Activated gamma-delta T cell (primary cell): ENCODE results near the gene DNAJA2.
"Not testable (repeated sequence)": the region's sequence is repeated elsewhere in the genome, so short reads cannot be mapped to it uniquely, and the experiment has no call there.

Experiments used
- DNase-seq: peaks from one replicate; lab custom pipeline; 2025; lab: John Stamatoyannopoulos, UW
- total RNA-seq, 2 donors: gene quantifications; one replicate each; lab custom pipeline; 2026; lab: John Stamatoyannopoulos, UW

DNAJA2 gene
- total RNA-seq: 150 to 151 reads per million in 2 donors

GRCh38 chr16:46973207-46973995, at the start of gene DNAJA2:
Gene DNAJA2, minus strand, starts transcription at chr16:46973674. Its CDS starts 102 bp downstream, at chr16:46973572.
- DNase-seq: peak; percentile 83

- no peak for DNase-seq
These were observed 46.1 kb upstream of the DNAJA2 start for GRCh38 chr16:47019568-47019967.

DNA sequence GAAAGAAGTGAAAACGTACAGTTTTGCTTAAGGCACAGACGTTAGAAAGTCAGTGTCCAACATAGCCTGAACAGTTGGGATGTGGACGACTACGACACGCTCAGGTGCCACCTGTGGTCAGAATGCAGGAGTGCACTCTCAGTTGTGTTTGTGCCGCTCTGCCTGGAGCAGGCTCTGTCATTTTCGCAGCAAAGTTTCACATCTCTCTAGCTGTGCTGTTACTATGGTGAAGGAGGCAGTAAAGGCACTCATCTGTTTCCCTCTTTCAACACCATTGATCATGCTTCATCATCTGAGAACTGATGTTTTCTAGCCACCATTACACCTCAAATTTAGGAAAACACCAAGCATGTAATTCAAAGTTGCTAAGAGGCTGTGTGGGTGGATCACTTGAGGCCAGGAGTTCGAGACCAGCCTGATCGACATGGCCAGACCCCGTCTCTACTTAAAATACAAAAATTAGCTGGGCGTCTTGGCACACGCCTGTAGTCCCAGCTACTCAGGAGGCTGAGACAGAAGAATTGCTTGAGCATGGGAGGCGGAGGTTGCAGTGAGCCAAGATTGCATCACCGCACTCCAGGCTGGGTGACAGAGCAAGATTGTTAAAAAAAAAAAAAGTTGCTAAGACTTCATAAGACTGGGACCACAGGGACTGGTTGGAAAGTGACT, 44.9 kb upstream of the DNAJA2 start:
- no peak for DNase-seq

- no peak for DNase-seq
These were observed 44.2 kb upstream of the DNAJA2 start for GRCh38 chr16:47017636-47018035.

- no peak for DNase-seq
These were observed 43.2 kb upstream of the DNAJA2 start for GRCh38 chr16:47016700-47017133.

DNA sequence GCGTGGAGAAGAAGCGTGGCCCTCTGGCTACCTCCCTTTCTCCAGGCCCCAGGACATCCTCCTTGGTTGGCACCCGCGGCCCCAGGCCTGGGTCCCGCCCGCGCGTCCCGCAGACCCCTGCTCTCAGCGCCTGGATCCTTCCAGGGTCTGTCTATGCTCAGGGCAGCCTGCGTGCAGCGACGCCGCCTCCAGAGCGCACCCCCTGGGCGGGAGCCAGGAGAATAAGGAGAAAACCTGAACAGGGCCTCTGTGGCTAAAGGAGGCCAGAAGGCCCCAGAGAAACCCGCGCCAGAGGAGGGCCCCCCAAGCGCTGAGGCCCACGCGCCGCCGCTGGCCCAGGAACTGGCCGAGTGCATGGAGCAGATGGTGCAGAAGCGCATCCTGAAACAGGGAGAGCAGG, 40.4 kb upstream of the DNAJA2 start:
- DNase-seq: no peak

- no peak for DNase-seq
These were observed 39.7 kb upstream of the DNAJA2 start for GRCh38 chr16:47013172-47013571.

GRCh38 chr16:47010812-47011211, 37.3 kb upstream of the DNAJA2 start:
- DNase-seq: not testable (repeated sequence)

- DNase-seq: no peak
These were observed 35.1 kb upstream of the DNAJA2 start for GRCh38 chr16:47008612-47009011.

DNA sequence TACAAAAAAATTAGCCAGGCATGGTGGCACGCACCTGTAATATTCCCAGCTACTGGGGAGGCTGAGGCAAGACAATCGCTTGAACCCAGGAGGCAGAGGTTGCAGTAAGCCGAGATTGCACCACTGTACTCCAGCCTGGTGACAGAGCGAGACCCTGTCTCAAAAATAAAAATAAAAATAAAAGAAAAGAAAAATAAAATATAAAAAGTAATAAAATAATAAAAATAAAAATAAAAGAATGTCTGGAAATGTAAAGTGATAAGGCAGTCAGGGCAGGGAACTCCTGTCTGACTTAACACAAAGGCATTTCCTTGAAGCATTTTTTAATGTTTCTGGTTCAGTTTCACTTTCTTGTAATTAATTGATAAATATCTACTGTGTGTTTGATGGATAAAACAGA, 34.7 kb upstream of the DNAJA2 start:
- DNase-seq: no peak

DNA sequence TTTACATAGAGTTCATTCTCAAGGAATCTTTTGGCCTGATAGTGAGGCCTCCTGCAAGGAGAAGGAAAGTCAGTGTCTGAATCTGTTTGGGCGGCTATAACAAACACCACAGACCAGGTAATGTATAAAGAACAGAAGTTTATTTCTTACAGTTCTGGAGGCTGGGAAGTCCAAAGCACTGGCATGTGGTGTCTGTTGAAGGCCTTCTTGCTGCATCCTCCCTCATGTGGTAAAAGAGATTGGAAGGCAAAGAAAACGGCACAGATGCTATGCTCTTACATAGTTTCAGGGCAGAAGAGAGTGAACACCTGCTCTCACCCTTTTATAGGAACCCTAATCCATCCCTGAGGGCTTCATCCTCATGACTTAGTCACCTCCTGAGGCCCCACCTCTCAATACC, 31.2 kb upstream of the DNAJA2 start:
- no peak for DNase-seq

- DNase-seq: not testable (repeated sequence)
These were observed 26.6 kb upstream of the DNAJA2 start for GRCh38 chr16:47000066-47000465.

- no peak for DNase-seq
These were observed 24.4 kb upstream of the DNAJA2 start for GRCh38 chr16:46997844-46998243.

DNA sequence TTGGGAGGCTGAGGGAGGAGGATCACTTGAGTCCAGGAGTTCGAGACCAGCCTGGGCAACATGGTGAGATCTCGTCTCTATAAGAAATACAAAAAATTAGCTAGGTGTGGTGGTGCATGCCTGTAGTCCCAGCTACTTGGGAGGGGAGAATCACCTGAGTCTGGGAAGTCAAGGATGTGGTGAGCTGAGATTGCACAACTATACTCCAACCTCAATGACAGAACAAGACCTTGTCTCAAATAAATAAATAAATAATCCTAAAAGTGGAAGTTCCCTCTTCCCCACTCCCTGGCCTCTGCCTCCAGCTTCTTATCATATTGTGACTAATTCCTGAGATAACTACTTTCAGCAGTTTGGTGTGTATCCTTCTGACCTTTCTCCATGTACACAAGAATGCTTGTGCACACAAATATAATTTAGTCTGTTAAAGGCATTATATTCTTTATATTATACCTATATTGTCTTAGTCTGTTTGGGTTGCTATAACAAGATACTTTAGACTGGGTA, 23.5 kb upstream of the DNAJA2 start:
- no peak for DNase-seq

DNA sequence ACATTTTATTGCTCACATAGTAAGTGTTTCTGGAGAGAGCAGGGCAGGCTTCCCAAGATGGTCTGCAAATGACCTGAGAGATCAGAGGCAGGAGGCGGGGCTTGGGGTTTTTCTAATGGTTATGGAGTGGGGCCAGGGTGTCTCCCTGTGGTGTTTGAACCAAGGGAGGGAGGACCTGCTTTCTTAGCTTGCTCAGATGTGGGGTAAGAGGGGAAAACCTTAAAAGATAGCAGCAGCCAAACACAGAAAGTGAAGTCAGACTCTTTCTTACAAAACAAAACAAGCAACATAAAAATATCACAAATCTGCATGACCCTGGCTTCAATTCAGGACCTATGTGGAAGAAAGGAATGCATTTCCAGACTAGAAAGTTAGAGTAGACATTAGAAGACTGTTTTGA, 22.9 kb upstream of the DNAJA2 start:
- DNase-seq: no peak

DNA sequence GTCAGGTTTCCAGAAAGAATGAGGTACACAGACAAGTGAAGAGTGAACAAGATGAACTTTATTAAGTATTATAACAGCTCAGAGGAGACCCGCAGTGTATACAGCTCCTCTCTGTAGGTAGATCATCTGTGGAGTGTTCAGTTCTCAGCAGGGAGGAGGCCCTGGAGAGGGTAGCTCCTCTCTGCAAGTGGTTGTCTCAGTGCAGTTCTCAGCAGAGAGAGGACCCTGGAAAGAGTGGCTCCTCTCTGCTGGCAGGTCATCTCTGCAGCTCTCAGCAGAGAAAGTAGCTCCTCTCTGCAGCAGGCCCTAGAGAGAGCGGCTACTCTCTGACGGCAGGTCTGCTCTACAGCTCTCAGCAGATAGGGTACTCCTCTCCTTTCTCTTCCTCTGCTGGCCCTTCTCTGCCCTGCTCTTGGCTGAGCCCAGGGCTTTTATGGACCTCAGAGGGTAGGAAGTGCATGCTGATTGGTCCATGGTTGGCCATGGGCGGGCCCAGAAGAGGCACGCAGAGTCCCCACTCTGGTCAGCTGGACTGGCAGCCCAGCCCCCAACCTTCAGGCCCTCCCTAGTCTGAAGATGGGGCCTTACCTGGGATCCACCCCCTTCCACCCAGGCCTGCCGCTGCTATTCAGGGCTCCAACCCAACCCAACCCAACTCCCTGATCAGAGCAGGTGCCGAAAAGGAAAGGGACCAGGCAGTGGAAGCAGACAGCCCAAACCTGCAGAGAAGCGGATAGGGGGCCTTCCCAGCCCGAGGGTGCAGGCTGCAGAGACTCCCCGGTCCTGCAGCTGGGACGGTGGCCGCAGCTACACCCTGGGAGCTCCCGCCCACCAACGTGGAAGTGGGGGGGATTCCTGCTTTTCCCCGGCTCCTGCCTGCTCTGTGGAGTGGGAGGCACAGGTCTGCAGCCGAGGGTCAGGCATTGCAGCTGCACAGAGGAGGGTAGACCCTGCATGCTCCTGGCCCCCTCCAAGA, 18.5 kb upstream of the DNAJA2 start:
- DNase-seq: no peak

DNA sequence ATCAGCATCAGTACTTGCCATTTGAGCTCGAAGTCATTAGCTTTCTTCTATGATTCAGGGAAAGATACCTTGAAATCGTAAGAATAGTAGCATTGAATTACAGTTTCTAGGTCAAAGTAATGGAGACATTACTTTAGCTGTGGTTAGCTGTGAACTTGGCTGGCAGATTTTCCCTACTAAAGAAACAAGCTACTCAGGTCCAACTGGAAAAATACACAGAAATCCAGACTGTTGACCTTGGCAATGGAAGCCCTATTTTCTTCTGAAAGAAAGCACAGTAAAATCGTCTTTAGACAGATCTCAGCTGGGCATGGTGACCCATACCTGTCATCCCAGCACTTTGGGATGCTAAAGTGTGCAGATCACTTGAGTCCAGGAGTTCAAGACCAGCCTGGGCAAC, 13.4 kb upstream of the DNAJA2 start:
- DNase-seq: no peak

DNA sequence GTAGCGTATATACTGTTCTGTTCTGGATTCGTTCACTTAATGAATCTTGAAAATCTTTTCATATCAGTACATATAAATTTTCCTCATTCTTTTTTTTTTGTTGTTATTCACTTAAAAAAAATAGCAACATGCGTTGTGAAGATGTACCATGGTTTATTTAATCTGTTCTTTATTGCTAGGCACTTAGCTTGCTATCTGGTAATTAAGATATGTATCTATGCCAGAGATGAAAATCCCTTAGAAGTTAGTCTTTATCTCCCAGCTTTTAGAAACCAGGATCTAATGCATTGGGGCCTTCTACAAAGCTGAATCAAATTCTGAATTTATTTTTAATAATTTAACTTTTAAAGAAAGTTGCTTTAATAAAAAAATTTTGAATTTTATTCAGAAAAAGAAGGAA, 13.0 kb upstream of the DNAJA2 start:
- DNase-seq: no peak

GRCh38 chr16:46982335-46982734, 8.9 kb upstream of the DNAJA2 start:
- no peak for DNase-seq

- DNase-seq: no peak
These were observed 7.5 kb upstream of the DNAJA2 start for GRCh38 chr16:46980926-46981325.

DNA sequence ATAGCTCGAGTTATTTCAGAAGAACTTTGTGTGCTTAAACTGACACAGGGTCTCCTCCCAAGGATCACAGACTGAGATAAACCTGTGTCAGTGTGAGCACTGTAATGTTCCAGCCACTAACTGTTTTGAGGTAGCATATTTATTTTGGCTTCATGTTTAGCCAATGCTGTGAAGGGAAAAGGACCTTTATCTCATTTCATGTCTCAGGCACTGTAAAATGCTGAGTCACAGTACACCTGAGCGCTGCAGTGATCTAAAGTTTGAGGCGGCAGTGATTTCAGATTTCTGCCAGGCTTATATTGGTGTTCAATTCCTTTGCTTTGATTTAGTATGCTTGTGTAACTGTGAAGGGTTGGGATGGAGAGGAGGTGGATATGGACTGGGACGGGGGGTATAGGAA, 3.1 kb upstream of the DNAJA2 start:
- DNase-seq: no peak

GRCh38 chr16:46975908-46976470, 2.5 kb upstream of the DNAJA2 start:
- no peak for DNase-seq
